T47D (cell line): ENCODE results near the gene ZNF217.
"Not testable (repeated sequence)": the region's sequence is repeated elsewhere in the genome, so short reads cannot be mapped to it uniquely, and the experiment has no call there.

Experiments
- DNase-seq, 2 experiments: peaks; one replicate each; pipeline versions ENCODE4 v3.0.0 to v3.0.0-alpha.2; 2011 to 2012; ENCODE audit warnings: low read depth in 1 of 2, low spot score in 1 of 2
- JUND ChIP-seq: IDR thresholded peaks from 2 replicates; pipeline ENCODE4 v1.6.1; 2012; ENCODE audit warnings: low read depth
- in situ Hi-C: cut with HindIII; loops from 2 replicates; pipeline ENCODE4 v1.10.0; 2016; ENCODE audit warnings: low sequenced_read_pairs, low pct_unique_long_range_greater_than_20kb

Gene ZNF217

DNA sequence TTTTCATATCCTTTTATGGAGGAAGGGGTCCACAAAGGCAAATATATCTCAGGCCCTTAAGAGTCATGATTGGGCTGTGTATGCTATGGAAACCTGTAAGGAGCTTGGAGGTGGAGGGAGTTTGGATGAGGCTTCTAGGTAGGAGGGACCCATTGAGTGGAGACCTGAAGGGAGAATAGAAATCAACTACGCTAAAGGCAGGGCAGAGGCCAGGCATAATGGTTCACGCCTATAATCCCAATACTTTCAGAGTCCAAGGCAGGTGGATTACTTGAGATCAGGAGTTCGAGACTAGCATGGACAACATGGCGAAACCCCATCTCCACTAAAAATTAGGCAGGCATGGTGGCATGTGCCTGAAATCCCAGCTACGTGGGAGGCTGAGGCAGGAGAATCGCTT is 34.4 kb upstream of the ZNF217 start:
- in situ Hi-C loops = no loop called here
- TF ChIP-seq JUND = no peak
- DNase-seq = no peak

DNA sequence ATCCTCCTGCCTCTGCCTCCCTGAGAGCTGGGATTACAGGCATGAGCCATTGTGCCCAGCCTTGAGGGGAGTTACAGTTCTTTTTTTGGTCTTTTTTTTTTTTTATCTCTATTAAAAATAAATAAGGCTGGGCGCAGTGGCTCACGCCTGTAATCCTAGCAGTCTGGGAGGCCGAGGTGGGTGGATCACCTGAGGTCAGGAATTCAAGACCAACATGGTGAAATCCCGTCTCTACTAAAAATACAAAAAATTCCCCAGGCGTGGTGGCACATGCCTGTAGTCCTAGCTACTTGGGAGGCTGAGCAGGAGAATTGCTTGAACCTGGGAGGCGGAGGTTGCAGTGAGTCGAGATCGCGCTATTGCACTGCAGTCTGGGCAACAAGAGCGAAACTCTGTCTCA is 33.4 kb upstream of the ZNF217 start:
- in situ Hi-C loops, DNase-seq: not testable (repeated sequence)

DNA sequence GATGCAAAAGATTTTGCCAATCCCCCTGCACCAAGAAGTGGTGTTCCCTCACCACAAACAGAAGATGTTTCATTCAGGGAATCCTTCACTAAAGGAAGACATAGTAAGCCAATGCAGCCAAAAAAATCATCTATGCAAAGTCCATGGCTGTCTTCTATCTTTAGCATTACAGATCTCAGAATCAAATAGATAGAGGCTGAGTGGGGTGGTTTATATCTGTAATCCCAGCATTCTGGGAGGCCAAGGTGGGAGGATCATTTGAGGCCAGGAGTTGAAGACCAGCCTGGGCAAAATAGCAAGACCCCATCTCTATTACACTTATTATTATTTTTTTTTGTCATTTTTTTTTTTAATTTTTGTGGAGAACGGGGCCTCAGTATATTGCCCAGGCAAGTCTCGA is 32.9 kb upstream of the ZNF217 start:
- TF ChIP-seq JUND = no peak
- in situ Hi-C loops = no loop called here

DNA sequence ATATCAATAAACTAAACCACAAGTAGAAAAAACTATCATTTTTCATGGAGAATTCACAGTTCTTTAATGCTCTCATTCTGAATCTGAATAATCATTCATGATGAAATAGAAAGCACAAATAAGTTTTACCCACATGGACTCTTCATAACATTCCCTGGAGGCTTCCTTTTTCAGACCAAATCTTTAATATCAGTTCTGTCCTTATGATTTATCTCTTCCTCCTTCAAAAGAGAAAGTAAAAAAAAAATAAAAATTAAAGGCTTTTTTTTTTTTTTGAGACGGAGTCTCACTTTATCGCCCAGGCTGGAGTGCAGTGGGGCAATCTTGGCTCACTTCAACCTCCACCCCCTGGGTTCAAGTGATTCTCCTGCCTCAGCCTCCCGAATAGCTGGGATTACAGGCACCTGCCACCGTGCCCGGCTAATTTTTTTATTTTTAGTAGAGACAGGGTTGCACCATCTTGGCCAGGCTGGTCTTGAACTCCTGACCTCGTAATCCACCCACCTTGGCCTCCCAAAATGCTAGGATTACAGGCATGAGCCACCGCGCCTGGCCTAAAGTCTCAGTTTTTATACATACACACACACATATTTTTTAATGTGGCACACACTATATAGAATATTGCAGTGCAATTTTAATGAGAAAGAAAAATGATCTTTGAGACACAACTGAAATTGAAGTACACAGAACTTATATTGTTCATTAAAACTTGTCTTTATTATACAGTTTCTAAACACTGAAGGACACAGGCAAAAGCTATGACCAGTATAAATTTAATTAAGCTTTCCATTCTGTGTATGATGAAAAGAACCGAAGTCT is 31.9 kb upstream of the ZNF217 start:
- no peak for TF ChIP-seq JUND
- in situ Hi-C loops = no loop called here
- DNase-seq = no peak

More for the DNA sequence above, 32.9 kb upstream of the ZNF217 start:
- DNase-seq = no peak

DNA sequence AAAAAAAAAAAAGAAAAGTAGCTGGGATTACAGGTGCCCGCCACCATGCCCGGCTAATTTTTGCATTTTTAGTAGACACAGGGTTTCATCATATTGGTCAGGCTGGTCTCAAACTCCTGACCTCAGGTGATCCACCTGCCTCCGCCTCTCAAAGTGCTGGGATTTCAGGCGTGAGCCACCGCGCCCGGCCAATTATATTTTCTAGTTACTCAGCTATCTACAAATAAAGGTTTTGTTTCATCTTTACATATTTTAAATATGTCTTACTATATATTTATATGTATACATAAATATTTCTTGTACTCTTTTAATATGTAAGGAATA is 31.2 kb upstream of the ZNF217 start:
- in situ Hi-C loops, DNase-seq: not testable (repeated sequence)

DNA sequence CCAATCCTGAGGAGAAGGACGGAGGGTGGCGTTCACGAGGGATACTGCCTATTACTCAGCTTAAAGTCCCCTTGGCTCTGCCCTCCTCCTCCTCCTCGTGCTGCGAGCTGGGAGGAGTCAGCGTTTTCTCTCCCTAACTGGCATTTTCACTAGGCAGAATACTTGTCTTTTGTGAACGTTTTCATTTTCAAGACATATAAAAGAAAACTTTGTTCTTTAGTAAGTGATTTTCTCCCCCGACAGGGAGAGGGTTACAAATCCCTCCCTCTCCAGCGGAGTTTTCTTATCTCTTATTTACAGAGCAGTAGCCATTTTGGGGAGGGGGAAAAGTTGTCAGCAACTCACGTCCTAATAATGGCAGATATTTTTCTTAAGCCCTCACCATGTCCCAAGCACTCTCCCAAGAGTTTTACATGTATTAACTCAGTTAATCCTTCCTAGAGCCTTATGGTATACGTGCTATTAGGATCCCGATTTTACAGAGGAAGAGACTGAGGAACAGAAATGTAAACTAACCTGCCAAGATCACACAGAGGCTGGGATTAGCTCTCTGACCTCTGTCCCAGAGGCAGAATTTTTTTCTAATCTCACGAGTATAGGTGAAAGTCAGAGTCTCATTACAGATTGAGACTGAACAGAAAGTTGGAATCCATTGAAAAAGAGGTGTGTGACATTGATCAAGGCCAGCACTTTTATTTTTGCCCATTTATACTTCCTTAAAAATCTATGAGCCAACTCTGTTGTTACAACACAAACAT is 30.0 kb upstream of the ZNF217 start:
- in situ Hi-C loops = no loop called here
- no peak for TF ChIP-seq JUND
- DNase-seq = peak; percentile 56 to 82

DNA sequence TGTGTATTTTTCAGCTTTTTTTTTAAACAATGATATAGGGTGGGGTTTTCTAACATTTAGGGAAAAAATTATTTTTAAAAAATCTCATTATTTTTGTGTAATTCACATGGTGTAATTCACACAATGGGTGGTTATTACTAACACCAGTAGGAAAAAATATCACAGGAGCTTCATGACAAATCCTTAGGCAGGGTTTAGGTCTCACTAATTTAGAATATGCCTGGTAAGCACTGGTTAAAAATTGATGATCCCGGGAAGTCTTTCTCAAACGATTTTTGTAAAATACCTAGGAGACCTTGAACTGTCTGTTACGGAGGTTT is 29.5 kb upstream of the ZNF217 start:
- no peak for DNase-seq
- TF ChIP-seq JUND = no peak
- in situ Hi-C loops = no loop called here

DNA sequence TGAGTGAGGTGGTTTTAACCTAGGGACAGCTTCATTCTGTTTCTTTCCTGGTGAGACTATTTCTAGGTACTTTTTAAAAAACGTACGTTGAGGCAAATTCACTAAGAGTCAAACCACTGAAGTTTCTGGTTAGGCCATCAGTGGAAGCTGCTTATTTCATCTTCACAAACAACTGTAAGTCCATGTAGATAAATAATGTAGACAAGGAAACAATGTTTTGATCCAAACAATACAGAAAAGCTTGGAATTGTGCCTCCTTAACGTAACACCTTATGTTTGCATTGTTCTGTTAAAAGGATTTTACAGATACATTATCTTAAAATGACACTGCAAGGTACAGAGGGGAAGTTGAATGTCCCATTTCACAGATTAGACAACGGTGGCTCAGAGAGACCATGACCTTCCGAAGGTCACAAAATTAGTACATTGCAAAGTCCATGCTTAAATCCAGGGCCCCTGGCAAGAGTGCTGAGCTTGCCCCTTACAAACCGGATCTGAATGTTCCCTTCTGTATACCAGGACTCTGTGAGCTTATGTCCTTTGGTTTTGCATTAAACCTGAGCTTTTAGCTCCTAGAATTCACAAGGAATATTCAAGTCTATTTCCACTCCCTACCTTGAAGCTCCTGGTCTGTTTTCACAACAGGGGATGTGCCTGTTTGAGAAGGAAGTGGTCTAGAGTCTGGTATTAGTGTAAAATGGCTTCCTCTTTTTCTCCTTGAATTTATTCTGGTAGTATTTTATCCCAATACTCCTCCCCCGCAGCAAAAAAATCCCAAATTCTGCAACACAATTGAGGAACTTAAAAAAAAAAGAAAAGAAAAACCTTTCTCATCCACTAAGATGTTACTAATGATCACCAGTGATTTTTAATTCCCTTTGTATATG is 28.9 kb upstream of the ZNF217 start:
- no peak for TF ChIP-seq JUND
- no peak for DNase-seq
- in situ Hi-C loops = no loop called here

DNA sequence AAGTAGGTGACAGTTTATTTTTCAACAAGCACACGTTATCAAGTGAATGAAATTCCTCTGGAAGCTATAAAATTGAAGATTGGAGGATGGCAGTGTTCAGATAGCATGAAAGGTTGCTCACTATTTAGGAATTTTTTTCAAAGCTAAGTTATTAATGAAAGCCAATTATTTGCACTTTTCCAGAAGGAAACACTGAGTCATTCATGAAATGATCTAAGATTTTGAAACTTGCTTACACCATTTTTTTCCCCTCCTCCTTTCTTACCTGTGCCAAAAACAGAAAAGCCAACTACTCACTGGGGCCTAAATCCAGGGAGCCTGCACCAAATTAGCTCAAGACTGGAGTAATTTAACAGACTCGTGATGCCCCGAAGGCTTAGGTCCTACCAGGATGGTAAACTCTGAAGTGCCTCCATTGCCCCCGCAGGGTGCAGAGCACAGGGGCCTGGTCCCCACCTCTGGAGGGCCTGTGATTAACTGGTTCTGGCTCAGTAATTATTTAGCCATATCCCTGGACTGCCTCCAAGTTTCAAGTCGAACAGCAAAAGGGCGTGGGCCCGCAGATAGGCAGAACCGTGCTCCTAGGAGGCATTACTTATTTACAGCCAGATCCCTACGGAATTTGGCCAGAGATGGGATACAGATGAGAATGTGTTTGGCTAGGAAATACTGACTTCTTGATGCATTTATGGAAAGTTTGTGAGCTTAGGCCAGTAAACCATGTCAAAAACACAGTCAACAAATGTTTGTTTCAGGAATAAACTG is 28.0 kb upstream of the ZNF217 start:
- DNase-seq = peak in 1 of 2 experiments; percentile 55
- in situ Hi-C loops = no loop called here
- no peak for TF ChIP-seq JUND

DNA sequence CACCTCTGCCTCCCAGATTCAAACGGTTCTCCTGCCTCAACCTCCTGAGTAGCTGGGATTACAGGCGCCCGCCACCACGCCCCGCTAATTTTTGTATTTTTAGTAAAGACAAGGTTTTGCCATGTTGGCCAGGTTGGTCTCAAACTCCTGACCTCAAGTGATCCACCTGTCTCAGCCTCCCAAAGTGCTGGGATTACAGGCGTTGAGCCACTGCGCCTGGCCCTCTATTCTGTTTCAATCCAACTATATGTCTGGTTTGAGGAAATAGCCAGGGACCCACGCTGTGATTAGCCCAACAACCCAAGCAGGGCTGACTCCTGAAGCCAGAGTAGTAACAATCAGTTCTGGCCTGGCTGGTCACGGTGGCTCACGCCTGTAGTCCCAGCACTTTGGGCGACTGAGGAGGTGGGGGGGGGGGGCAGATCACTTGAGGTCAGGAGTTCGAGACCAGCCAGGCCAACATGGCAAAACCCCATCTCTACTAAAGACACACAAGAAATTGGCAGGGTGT is 24.9 kb upstream of the ZNF217 start:
- DNase-seq, in situ Hi-C loops: not testable (repeated sequence)

DNA sequence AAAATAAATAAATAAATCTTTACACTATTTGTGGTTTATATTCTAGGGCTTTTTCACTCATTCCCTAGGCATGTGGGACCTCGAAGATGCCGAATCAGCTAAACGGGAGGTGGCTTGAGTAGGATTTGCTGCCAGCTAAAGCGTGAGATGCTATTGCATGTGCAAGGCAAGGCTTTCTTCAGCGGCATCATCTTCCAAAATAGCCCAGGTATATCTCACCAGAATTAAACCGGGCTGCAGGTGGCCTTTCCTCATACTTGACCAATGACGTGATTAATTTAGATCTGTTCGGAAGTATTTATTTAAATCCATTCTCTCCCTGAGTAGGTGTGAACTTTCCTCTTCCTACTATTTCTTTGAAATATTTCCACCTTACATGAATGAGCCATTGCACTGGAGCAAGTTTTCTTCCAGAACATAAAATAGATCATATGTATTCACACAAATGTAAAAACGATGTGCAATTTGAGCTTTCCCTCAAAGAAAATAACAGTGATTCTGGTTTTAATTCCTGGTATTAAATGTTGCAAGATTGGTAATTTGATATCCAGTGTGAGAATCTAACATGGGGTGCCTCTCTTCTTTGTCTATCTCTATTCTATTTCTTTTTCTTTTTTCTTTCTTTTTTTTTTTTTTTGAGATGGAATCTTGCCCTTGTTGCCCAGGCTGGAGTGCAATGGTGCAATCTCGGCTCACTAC is 24.3 kb upstream of the ZNF217 start:
- peak in 1 of 2 experiments; percentile 23 for DNase-seq
- in situ Hi-C loops = no loop called here
- TF ChIP-seq JUND = no peak

DNA sequence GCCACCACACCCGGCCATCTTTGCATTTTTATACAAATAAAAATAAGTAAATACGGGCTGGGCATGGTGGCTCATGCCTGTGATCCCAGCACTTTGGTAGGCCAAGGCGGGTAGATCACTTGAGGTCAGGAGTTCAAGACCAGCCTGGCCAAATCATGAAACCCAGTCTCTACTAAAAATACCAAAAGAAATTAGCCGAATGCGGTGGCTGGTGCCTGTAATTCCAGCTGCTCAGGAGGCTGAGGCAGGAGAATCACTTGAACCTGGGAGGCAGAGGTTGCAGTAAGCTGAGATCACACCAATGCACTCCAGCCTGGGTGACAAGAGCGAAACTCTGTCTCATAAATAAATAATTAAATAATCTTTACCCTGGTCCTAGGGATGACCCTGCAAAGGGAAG is 22.9 kb upstream of the ZNF217 start:
- DNase-seq, in situ Hi-C loops: not testable (repeated sequence)
